ENCODE results near the gene PLCB4.
"Not testable (repeated sequence)": the region's sequence is repeated elsewhere in the genome, so short reads cannot be mapped to it uniquely, and the experiment has no call there.

PLCB4 gene

DNA sequence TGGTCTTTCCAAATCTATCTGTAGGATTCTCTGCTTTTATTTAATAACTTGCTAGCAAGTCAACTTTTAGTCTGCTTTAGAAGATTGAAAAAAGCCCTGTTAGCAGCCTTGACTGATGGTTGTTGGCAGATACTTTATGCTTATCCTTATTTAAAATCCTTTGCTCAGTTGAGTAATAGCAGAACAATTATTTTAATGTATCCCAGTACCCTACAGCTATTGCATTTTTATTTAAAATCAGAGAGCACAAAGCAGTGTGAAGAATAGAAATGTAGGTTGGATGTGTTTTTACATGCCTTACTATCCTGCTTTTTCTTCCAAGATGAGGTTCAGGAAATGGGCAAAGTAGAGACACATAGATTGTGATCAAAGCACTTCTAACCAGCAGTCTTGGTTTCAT, 298.4 kb downstream of the PLCB4 start:
- no peak for DNase-seq (ENCODE audit: low read depth)

DNA sequence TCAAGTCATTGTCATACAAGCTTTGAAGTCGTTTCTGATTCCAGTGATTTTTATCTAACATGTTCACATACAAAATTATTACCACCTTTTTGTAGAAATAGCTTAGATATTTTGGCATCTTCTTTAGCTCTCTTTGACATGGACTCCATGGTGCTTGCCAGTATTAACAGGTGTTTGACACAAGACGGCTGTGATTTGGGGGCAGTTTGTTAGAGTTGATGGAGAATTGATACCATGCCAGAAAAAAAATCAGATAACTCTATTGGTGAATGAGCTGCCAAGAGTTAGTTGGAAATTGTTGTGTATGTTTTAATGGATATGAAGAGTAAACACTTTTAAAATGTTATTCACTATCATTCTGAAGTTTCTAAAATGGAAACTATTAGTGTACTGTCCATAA, 298.9 kb downstream of the PLCB4 start:
- no peak for DNase-seq (ENCODE audit: low read depth)

DNA sequence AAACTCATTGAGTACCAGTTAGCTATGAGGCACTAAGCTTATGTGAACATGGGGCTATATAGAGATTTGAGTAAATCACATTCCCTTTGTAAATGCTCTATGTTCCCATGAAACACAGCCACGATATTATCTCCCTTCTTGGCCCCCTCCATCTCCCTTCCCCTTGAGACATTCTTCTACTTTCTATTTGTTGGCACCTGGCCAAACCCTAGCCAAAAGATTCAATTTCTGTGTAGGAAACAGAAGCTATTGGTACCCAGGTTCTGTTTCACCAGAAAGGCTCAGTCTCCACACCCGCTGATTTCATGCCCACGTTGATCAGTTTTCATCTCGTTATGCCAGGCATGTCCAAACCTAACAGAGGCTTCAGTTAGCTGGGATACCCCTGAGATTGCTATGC, 300.0 kb downstream of the PLCB4 start:
- no peak for DNase-seq (ENCODE audit: low read depth)

DNA sequence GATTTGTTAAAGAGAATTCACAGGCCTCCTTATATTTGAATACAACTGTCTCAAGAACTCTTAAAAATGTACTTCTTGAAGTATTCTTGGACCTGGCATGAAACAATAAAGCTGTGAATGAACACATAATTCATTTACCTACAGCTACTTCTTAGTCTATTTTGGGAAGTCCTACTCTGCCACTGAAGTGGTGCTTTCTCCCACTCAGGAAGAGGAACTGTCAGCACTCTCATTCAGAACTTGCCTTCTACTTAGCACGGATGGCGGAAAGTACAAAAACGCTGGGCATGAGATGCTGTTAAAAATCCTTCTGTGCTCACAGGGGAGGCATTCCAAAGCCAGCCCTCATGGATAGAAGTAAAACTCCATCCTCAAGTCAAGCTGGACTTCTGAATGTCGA, 300.7 kb downstream of the PLCB4 start:
- no peak for DNase-seq (ENCODE audit: low read depth)

DNA sequence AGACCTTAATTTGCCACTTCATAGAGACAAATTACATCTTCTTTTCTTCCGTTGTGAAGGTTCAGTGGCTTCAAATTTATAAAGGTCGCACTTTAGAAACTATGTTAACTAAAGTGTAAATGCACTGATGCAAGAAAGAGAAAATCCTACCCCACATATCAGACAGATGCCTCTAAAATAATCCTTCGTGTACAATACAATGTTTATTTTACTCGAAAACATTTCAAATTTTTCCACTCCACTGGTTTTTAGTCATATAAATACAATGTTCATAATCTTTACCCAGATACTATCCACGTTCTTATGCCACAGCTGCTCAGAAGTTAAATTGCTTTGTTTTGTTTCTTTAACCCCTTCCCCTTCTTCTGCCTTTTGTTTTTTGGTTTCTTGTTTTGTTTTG, 305.2 kb downstream of the PLCB4 start:
- no peak for DNase-seq (ENCODE audit: low read depth)

DNA sequence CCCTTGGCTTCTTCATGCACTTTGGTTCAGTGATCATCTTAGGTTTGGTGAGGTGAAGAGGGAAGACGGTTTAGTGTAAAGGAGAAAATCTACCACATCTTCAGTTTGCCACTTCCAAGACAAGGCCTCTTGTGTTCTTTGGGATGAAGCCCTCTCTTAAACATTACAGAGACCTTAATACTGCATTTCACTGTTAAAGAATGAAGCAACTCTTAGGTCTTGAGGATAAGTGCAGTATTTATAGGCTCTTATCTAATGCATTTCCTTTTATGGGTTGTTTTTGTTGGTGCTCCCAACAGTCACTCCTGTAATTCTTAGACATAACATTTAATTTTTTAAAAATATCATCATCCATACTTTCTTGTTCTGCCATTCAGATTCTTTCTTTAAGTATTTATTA, 305.6 kb downstream of the PLCB4 start:
- DNase-seq (ENCODE audit: low read depth) = no peak

DNA sequence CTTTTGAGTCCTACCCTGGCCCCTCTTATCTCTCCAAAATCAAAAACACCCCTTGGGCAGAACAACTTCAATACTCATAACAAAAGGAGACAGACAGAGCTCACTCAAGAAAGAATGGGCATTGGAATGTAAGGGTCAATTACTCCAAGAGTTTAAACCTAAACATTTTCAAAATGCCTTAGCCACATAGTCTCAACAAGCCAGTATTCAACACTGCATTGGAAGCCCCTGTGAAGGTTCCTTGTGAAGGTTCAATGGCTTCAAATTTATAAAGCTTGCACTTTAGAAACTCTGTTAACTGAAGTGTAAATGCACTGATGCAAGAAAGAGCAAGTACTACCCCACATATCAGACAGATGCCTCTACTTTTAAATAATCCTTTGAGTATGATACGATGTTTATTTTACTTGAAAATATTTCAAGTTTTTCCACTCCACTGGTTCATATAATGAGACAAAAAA, 306.4 kb downstream of the PLCB4 start:
- DNase-seq (ENCODE audit: low read depth) = no peak

DNA sequence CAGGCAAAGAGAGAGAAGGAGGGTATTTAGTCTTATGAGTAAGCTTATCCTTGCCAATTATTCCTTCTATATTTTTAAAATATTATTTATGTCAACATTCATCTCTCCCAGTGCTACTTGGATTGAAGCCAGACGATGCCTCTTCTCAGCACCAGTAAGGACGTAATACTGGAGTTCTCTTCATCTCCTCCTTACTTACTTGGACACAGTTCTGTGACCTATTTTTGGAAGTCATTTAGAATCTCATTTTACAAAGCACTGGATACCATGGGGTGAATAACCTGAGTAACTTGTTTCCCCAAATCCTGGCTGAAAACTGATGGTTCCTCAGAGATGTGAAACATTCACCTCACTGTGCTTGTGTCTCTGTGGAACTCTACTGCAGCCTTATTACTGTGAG, 308.1 kb downstream of the PLCB4 start:
- DNase-seq (ENCODE audit: low read depth) = no peak

DNA sequence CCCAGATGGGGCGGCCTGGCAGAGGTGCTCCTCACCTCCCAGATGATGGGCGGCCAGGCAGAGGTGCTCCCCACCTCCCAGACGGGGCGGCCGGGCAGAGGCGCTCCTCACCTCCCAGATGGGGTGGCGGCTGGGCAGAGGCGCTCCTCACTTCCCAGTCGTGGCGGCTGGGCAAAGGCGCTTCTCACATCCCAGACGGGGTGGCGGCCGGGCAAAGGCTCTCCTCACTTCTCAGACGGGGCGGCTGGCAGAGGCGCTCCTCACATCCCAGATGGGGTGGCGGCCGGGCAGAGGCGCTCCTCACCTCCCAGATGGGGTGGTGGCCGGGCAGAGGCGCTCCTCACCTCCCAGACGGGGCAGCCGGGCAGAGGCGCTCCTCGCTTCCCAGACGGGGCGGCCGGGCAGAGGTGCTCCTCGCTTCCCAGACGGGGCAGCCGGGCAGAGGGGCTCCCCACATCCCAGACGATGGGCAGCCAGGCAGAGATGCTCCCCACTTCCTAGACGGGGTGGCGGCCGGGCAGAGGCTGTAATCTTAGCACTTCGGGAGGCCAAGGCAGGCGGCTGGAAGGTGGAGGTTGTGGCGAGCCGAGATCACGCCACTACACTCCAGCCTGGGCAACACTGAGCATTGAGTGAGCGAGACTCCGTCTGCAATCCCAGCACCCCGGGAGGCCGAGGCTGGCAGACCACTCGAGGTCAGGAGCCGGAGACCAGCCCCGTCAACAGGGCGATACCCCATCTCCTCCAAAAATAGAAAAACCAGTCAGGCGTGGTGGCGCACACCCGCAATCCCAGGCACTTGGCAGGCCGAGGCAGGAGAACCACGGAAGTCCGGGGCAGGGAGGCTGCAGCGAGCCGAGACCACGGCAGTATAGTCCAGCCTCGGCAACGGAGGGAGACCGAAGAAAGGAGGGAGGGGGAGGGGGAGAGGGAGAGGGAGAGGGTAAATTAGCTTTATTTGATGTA, 316.7 kb downstream of the PLCB4 start:
- DNase-seq (ENCODE audit: low read depth) = not testable (repeated sequence)

DNA sequence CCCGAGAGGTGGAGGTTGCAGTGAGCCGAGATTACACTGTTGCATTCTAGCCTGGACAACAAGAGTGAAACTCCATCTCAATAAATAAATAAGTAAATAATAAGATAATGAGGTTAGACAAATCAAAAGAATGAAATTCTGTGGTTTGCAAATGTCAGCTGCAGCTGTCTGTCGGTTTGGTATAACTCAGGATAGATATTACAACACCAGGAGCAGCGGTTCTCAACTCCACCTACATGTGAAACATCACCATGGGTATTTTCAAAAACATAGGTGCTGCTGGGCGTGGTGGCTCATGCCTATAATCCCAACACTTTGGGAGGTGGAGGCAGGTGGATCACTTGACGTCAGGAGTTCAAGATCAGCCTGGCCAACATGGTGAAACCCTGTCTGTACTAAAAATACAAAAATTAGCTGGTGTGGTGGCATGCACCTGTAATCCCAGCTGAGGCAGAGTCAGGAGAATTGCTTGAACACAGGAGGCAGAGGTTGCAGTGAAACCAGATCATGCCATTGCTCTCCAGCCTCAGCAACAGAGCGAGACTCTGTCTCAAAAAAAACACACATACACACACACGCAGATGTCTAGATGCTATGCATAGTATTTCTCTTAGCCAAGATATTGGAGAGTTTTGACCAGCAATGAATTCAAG, 319.4 kb downstream of the PLCB4 start:
- no peak for DNase-seq (ENCODE audit: low read depth)

DNA sequence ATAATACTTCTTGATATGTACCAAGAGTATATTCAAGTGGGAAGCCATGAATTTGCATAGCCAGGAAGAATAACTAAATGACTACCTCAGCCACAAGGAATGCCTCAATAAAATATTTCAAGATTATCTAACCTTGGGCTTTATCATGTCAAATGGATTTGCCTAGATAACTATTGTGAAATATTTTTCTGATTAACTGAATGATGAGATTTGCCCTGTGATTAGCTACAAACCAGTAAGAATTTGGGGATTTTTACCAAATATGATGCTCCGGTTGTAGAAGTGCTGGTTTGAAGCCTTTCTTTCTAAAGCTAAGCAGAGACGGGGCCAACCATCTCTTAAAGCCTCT, 319.9 kb downstream of the PLCB4 start:
- DNase-seq (ENCODE audit: low read depth) = no peak

DNA sequence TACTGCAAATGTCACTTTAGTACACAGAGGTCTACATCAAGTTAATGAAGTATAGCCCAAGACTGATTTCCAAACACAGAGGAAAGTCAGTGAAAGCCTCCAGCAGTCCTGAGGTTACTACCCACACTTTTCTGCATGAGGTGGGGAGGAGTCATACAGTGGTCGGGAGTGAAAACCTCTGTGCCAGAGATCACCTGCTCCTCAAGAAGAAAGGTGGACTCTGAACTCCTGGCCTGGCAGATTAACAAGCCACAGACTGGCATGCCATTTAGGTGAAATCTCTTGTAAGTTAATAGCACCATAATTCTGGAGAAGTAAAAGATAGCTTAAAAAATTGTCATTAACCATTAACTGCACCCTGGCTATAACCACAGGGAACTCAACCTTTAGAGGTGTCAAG, 320.5 kb downstream of the PLCB4 start:
- no peak for DNase-seq (ENCODE audit: low read depth)

DNA sequence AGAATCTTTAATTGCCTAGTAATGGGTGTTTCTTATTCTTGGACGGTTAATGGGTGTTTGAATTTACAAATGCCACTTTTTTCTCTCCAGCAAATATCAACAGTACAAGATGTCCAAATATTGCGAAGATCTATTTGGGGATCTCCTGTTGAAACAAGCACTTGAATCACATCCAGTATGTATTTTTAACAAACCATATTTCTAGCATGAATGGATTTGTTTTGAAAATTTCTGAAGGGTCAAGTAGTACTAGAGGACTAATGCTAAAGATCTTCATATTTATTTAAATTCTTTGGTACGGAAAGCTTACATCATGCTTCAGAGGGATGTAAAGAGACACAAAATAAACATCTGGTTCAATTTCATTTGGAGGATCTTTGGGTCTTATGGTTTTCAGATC, 321.6 kb downstream of the PLCB4 start:
- no peak for DNase-seq (ENCODE audit: low read depth)

DNA sequence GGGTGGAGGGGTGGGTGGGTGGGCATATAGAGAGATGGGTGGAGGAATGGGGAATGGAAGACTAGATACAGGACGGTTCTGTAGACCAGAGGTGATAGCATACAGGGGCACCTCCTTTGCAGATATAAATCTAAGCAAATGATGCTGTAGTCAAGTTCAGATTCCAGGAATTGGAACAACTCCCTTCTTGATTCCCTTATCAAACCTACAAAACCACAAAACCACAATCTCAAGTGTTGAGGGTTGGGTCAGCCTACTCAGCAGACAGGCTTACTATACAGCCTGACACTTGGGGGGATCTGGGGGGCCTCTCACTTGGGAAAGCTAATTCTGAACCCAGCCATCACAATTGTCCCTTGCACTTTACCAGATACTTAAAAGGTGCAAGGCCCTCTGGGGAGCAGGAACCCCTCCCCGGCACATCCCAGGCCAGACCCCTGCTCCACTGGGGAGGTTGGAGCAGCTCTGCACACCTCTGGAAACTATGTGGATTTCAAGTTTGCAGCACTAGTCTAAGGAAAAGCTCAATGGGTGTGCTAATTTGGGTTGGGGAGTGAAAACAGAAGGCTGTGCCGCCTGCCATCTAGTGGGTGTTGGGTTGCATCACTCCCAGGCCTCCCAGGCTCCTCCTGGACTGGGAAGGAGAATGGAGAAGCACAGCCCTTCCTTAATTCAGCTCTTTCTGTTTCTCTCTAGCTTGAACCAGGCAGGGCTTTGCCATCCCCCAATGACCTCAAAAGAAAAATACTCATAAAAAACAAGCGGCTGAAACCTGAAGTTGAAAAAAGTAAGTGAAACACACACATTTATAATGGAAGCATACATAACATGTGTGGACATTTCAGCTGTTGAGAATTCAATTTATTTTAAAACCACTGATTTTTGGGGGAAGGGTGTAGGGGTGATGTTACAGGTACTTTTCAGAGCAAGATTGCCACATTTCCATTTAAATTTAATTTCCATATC, 324.3 kb downstream of the PLCB4 start:
- DNase-seq (ENCODE audit: low read depth) = no peak

DNA sequence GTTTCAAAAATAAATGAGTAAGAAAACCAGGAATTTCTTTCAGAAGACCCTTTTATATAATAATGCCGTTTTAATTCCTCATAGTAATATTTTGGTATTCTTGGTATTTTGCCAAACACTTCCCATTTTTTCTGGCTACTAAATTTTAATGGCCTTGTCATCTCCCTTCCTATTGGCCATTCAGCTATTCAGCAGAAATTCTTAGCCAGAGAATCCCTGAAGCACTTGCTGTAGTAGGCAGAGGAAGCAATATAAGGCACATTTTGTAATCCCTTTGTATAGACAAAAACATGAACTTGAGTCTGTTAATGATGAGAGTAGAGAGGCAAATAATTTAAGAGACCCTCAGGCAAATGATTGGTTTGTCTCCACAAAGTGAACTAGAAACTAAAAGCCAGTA, 327.1 kb downstream of the PLCB4 start:
- no peak for DNase-seq (ENCODE audit: low read depth)

DNA sequence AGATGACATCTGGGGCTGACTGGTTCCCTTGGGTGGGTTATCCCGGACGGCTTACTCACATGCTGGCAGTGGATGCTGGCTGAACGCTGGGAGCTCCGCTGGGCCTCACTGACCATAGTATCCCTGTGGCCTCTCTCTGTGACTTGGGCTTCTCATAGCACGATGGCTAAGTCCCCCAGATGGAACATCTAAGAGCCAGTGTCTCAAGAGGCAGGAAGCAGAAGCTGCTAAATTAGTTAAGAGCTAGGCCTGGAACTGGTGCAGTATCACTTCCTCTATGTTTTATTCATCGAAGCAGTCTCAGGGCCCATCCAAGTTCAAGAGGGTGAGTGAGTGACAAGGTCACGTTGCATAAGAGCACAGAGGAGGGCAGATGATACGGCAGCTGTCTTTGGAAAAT, 329.0 kb downstream of the PLCB4 start:
- no peak for DNase-seq (ENCODE audit: low read depth)

DNA sequence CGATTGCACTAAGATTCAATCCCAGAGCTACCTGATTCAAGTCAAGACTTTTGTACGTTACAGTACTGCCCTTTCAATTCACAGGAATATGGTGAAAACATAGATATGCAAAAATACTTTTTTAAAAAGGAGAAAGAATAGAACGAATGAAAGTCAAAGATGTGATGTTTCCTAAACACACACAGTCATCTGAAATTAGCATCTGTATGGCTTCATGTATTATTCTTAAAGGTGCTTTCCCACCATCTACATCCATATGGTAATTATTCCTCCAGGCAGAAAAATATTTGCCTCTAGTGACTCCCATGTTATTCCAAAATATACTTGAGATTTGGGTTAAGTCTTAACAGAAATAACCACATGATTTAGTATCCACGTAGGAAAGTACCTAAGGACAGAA, 330.0 kb downstream of the PLCB4 start:
- DNase-seq (ENCODE audit: low read depth) = no peak

DNA sequence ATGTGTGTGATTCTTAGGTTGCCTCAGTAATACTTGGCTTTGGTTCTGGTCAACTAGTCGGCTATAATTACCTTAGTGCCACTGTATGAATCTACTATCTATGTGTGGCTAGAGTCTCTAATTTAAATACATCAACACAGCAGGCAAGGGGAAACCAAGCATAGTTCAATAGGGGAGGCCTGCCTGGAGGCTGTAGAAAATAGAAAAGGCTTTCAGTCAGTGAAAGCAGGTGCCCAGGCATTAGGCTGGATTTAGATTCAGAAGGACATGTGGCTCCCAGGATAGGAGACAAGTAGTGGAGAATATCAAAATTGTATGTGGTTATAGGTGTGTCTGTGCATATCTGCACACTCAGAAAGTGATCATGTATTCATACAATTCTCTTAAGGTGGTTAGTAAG, 330.4 kb downstream of the PLCB4 start:
- no peak for DNase-seq (ENCODE audit: low read depth)

DNA sequence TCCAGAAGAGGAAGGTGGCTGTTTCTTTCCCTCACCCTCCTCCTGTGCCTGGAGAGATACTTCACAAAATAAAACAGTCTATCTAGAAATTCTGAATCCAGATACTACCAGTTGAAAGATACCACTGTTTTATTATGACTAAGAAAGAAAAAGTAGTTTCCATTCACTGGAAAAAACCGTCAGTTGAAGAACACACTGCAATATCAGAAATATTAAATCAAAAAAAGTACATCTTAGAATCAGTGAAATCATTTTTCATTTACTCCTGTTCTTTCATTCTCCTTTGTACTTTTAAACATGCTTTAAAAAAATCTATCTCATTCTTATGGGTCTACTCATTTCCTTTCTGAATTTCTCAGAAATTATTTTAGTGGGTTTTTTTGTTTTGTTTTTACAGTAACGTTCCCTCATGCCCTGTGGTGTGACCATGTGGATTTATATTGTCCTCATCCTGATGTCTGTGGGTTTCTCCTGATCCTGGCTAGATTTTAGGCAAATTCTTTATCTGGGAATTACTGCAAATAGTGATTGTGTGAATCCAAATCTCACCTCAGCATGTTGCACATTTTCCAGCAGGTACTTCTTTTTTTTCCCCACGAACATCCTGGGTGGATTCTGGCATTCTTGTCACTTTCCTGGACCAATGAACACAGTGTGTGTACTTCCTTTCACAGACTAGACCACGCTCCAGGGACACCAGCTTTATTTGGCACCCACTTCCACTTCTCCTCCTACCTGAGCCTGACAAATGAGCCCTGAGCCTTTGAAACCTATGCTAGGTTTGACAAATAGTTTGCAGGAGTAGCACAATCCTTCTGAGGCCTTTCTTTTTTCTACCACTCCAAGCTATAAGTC, 331.5 kb downstream of the PLCB4 start:
- no peak for DNase-seq (ENCODE audit: low read depth)

DNA sequence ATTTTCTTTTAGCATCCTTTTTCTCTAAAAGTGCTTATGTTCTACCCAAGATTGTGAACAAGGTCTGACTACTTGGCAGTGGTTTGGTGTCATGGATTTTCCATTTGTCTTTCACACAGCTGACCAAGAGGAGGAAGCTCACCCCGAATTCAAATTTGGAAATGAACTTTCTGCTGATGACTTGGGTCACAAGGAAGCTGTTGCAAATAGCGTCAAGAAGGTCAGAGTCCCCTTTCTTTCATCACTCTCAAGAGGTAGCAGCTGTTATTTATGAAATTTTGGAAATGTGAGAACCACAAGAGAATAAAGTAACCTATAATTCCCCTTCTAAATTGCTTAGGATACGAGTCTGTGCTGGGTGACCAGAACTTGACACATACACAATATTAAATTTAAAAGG, 332.5 kb downstream of the PLCB4 start:
- no peak for DNase-seq (ENCODE audit: low read depth)

DNA sequence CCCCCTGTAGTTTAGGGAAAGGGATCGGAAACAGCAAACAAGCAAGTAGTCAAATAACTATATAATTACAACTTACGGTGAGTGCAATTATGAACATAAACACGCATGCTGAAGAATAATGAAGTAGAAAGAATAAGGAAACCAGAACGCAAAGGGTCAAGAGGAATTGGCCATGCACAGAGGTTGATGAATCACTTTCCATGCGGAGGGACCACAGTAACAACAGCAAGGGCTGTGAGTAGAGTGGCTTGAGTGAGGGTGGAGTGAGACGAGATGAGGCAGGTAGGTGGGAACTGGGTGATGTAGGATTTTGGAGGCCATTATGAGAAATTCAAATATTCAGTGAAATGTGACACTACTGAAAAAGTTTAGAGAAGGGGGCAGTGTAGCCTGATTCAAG, 333.3 kb downstream of the PLCB4 start:
- DNase-seq (ENCODE audit: low read depth) = no peak

DNA sequence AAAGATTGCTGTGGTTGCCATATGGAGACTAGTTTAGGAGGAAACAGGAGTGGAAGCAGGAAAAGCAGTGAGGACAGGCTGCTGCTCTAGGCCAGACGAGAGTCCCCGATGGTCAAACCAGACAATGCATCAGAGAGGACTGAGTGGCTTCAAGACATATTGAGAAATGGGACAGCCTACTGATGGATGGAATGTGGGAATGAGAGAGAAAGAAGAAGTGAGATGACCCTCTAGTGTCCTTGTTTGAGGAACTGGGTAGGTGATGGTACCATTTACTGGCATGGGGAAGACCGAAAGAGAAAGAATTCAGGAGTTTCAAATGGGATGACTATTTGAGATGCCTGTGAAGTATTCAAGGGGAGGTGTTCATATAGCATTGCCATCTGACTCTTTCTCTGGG, 333.7 kb downstream of the PLCB4 start:
- no peak for DNase-seq (ENCODE audit: low read depth)
